ENCODE results near the gene TRHDE.
"Not testable (repeated sequence)": the region's sequence is repeated elsewhere in the genome, so short reads cannot be mapped to it uniquely, and the experiment has no call there.

DNA sequence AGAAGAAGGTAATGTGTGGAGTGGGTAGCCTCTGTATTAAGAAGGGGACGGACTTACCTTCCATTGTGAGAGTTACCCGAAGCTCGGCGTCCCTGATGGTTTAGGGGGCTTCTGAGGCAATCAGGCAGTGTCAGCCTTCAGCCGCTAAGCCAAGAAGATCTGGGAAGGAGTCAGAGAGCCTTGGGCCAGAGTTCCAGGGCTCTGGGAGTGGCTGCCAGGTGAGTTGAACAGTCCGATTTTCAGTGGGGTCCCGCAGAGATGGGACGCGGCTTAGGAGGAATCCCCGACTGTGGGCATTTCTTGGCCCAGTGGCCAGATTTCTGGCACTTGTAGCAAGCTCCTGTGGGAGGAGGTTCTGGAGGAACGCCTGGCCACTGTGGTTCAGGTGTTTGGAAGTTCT lies 439.9 kb downstream of the TRHDE start:
- TF ChIP-seq, protein P1, sequence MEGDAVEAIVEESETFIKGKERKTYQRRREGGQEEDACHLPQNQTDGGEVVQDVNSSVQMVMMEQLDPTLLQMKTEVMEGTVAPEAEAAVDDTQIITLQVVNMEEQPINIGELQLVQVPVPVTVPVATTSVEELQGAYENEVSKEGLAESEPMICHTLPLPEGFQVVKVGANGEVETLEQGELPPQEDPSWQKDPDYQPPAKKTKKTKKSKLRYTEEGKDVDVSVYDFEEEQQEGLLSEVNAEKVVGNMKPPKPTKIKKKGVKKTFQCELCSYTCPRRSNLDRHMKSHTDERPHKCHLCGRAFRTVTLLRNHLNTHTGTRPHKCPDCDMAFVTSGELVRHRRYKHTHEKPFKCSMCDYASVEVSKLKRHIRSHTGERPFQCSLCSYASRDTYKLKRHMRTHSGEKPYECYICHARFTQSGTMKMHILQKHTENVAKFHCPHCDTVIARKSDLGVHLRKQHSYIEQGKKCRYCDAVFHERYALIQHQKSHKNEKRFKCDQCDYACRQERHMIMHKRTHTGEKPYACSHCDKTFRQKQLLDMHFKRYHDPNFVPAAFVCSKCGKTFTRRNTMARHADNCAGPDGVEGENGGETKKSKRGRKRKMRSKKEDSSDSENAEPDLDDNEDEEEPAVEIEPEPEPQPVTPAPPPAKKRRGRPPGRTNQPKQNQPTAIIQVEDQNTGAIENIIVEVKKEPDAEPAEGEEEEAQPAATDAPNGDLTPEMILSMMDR (IDR thresholded peaks at IDR 0.05; ENCODE audit: low read length), result not testable (repeated sequence)
- not testable (repeated sequence) for TF ChIP-seq EZH2 (IDR thresholded peaks at IDR 0.05; ENCODE audit: borderline replicate concordance, low read length)

Measured in OCI-LY1 (cell line).